HepG2 (cell line): ENCODE data around the gene CALM1. TPM values are rescaled to one million over a fixed set of nuclear protein-coding genes. Genes with fewer than 3 reads are reported as not detected.
A peak's percentile ranks its signal among the peaks of the same experiment; 100 is the strongest.

Experiments
- ATF6 ChIP-seq: sonication (generic); formaldehyde crosslinking; conservative IDR thresholded peaks from 2 replicates; pipeline ENCODE4 v1.4.0; 2020; ENCODE audit warnings: missing genetic modification reagents
- EP300 ChIP-seq, 3 experiments: sonication (generic) in 1 of 3; formaldehyde crosslinking in 1 of 3; IDR thresholded peaks; 2 replicates each; pipeline versions ENCODE4 v1.5.1 to v1.6.1; 2011 to 2020; ENCODE audit warnings: low read depth in 2 of 3, low read length in 2 of 3, borderline replicate concordance in 1 of 3, improper control_type of control experiment in 1 of 3, mild to moderate bottlenecking in 1 of 3, missing genetic modification reagents in 1 of 3, moderate library complexity in 1 of 3
- HES4 ChIP-seq: sonication (generic); formaldehyde crosslinking; IDR thresholded peaks from 2 replicates; pipeline ENCODE4 v1.9.0; 2021; ENCODE audit warnings: mild to moderate bottlenecking, missing genetic modification reagents, borderline replicate concordance
- NR2F2 ChIP-seq: IDR thresholded peaks from 2 replicates; pipeline ENCODE4 v1.6.1; 2012; ENCODE audit warnings: low read depth, inconsistent platforms, borderline replicate concordance
- PHF5A ChIP-seq: IDR thresholded peaks from one replicate; pipeline ENCODE4 v1.6.1; 2018; ENCODE audit warnings: low read depth, missing genetic modification reagents; ENCODE audit not compliant: unreplicated experiment
- PRDM10 ChIP-seq: sonication (generic); formaldehyde crosslinking; IDR thresholded peaks from 2 replicates; pipeline ENCODE4 v1.4.0; 2020; ENCODE audit warnings: low read depth, missing genetic modification reagents
- RNF2 ChIP-seq: fragments of 450-650 bp; conservative IDR thresholded peaks from 2 replicates; pipeline ENCODE4 v1.6.1; 2016; ENCODE audit warnings: low read depth
- SRSF4 ChIP-seq: fragments of 200-400 bp; formaldehyde crosslinking; IDR thresholded peaks from one replicate; pipeline ENCODE4 v1.6.1; 2018; ENCODE audit warnings: mild to moderate bottlenecking, low read depth, low read length, moderate library complexity; ENCODE audit not compliant: poor library complexity, severe bottlenecking
- TAF1 ChIP-seq: sonication (generic); formaldehyde crosslinking; IDR thresholded peaks from 2 replicates; pipeline ENCODE4 v1.4.0; 2020; ENCODE audit warnings: missing genetic modification reagents
- THAP7 ChIP-seq: sonication (generic); formaldehyde crosslinking; IDR thresholded peaks from 2 replicates; pipeline ENCODE4 v1.8.1; 2023; ENCODE audit warnings: mild to moderate bottlenecking, missing genetic modification reagents
- ZBTB10 ChIP-seq: sonication (generic); formaldehyde crosslinking; IDR thresholded peaks from 2 replicates; pipeline ENCODE4 v1.4.0; 2020; ENCODE audit warnings: missing genetic modification reagents, borderline replicate concordance
- ZFP91 ChIP-seq: sonication (generic); formaldehyde crosslinking; IDR thresholded peaks from 2 replicates; pipeline ENCODE4 v1.9.0; 2022; ENCODE audit warnings: missing genetic modification reagents, mild to moderate bottlenecking, borderline replicate concordance
- ZNF567 ChIP-seq: sonication (generic); formaldehyde crosslinking; IDR thresholded peaks from 2 replicates; pipeline ENCODE4 v1.8.1; 2023; ENCODE audit warnings: mild to moderate bottlenecking, missing genetic modification reagents, borderline replicate concordance
- polyA plus RNA-seq, 8 experiments: library from polyadenylated mRNA; depleted of rRNA in 3 of 8; stranded (reverse) in 7 of 8; unstranded in 1 of 8; fragments of >200 nt; fragmentation: Illumina TruSeq in 4 of 8; extraction: Trizol in 4 of 8; gene quantifications; 2 replicates each; pipeline versions ENCODE4 v1.2.1 to v1.2.3, GENCODE V29; 2011 to 2016; ENCODE audit warnings: low read depth in 4 of 8, missing spikeins in 1 of 8, mixed read lengths in 1 of 8; ENCODE audit not compliant: insufficient read depth in 1 of 8
- total RNA-seq, 5 experiments: library from RNA; depleted of rRNA; stranded (reverse); fragments of >200 nt; fragmentation: Illumina TruSeq; extraction: Trizol; gene quantifications; 2 replicates each; pipeline ENCODE4 v1.2.3, GENCODE V29; 2016; ENCODE audit warnings: low read depth in 1 of 5

The CALM1 gene
- total and polyA plus RNA-seq, 2 of the 13 experiments (the other 11 are each of a cell fraction or from before 2014, with no cell fraction given) = 110 to 238 TPM

GRCh38 chr14:90396341-90397339 lies at the start of gene CALM1 (continued):
- TF ChIP-seq PHF5A (CRISPR knock-in tag) (peak; percentile 62), ZFP91 (CRISPR knock-in tag) (peak; percentile 88), RNF2 (peak; percentile 85), THAP7 (CRISPR knock-in tag) (peak; percentile 64; the same call in 1 of the 2 replicates), SRSF4 (no peak), PRDM10 (CRISPR knock-in tag) (no peak), HES4 (peak; percentile 96), NR2F2 (peak; percentile 44; the same call in 1 of the 2 replicates), TAF1 (CRISPR knock-in tag) (peak; percentile 99), ATF6 (CRISPR knock-in tag) (peak; percentile 71; the same call in 1 of the 2 replicates), EP300 (IDR thresholded peaks at IDR 0.05; ENCODE audit: low read depth in 2 of 2, low read length in 2 of 2) (peak in 1 of 2 experiments; percentile 43; a peak in 1 of 4 replicates), EP300 (CRISPR knock-in tag; IDR thresholded peaks at IDR 0.05; ENCODE audit: borderline replicate concordance) (peak; percentile 42; the same call in 1 of the 2 replicates), ZNF567 (CRISPR knock-in tag) (no peak; the same call in 1 of the 2 replicates), ZBTB10 (CRISPR knock-in tag) (peak; percentile 72; the same call in 1 of the 2 replicates)
